Suppressor macrophage treated with lipopolysaccharide for 4 hours (primary cell): ENCODE results near the gene TMEM214.

Experiments
- DNase-seq: peaks from one replicate; pipeline ENCODE4 v3.0.0-alpha.2; 2020

TMEM214 gene

GRCh38 chr2:27086724-27087593, 54.2 kb downstream of the TMEM214 start, which contains the start of gene KHK:
Gene KHK (plus strand): TSS chr2:27086772. CDS start chr2:27087260, 488 bp downstream.
- DNase-seq: no peak

GRCh38 chr2:27087823-27088410, 55.2 kb downstream of the TMEM214 start:
- no peak for DNase-seq

- DNase-seq: no peak
Measured at GRCh38 chr2:27088634-27089033, 55.9 kb downstream of the TMEM214 start.

GRCh38 chr2:27089111-27089954, 56.6 kb downstream of the TMEM214 start:
- no peak for DNase-seq
